Erythroblast (primary cell): ENCODE data around the gene PGGT1B.
"Not testable (repeated sequence)": the region's sequence is repeated elsewhere in the genome, so short reads cannot be mapped to it uniquely, and the experiment has no call there.

Experiments used
- DNase-seq, 2 experiments: peaks; one replicate each; lab custom pipeline; 2025; lab: John Stamatoyannopoulos, UW
- GATA1 ChIP-seq: IDR thresholded peaks from 2 replicates; pipeline ENCODE4 v1.6.1; 2011; ENCODE audit warnings: low read depth, mild to moderate bottlenecking, control low read depth, low read length, moderate library complexity
- POLR2A ChIP-seq: IDR thresholded peaks from 2 replicates; pipeline ENCODE4 v1.6.1; 2011; ENCODE audit warnings: mild to moderate bottlenecking, low read length

The PGGT1B gene

DNA sequence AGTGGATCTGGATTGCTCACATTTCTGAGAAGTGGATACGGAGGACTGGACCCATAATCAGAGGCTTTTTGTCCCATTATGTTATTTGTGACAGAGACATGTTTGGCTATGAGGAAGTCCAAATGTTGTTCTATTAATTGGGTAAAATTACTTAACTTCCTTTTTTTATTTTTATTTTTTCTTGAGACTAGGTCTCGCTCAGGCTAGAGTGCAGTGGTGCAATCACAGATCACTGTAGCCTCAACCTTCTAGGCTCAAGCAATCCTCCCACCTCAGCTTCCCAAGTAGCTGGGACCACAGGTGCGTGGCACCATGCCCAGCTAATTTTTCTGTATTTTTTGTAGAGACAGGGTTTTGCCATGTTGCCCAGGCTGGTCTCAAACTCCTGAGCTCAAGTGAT is 11.9 kb upstream of the PGGT1B start:
- DNase-seq, result no peak
- TF ChIP-seq GATA1 (no peak), POLR2A (no peak)

DNA sequence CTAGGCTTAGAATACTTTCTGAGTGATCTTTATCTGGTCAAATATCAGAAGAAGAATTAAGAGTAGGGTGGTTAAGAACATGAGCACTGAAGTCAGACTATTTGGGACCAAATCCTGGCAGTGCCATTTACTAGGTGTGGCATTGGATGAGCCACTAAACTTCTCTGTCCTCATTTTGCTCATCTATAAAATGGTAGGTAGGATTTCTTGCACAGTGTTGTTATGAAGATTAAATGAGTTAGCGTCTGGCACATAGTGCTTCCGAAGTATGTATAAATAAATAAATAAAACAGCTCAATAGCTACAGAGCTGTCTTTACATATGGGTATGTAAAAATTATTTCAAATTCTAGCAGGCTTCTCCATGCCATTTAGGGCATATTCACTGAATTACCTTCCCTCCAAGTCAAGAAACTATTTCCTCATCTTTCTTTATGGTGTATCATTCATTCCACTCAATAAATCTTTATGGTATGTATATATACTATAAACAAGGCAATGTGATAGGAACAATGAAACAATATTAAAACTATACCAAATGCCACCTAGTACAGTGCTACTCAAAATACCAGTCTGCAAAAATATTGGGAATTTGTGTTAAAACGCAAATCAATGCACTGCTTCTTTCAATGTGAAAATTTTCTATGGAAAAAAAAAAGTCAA is 9.8 kb upstream of the PGGT1B start:
- TF ChIP-seq GATA1, result no peak
- TF ChIP-seq POLR2A, result no peak
- DNase-seq, result no peak

- no peak for TF ChIP-seq GATA1
- TF ChIP-seq POLR2A, result no peak
- no peak for DNase-seq
Observed at GRCh38 chr5:115271295-115272050, 8.8 kb upstream of the PGGT1B start.

- TF ChIP-seq POLR2A, result no peak
- TF ChIP-seq GATA1, result no peak
- no peak for DNase-seq
Observed at GRCh38 chr5:115267617-115268016, 4.9 kb upstream of the PGGT1B start.

DNA sequence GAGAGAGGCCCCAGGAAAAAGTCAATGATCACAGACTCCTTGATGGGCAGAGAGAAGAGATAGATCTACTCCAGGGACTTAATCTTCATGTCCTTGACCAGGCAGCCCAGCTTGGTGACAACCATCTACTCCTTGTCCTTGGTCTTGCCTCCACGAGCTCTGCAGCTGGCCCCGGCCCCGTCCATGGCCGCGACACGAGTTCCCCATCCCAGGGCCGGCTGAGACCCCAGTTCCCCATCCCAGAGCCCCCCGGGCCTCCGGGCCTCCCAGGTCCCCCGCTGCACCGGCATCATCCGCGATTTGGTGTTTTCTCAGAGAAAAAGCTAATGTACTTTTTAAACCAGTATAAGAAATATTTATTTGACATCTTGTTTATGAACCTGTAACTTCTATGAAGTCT is 2.5 kb upstream of the PGGT1B start:
- no peak for TF ChIP-seq GATA1
- no peak for TF ChIP-seq POLR2A
- no peak for DNase-seq

DNA sequence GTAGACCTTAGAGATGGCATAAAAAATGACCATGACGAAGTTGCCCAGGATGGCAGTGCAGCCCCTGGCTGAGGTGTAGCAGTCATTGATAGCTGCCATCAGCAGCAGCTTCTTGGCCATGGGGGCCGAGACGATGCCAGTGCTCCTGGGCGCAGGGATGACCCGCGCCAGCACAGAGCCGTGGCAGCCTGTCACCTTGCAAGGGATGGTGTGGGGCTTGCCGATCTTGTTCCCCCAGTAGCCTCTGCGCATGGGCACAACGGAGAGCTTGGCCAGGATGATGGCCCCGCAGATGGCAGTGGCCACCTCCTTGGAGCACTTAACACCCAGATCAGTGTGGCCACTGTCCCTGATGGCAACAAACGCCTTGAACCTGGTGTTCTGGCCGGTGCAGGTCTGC is 2.1 kb upstream of the PGGT1B start:
- no peak for DNase-seq
- TF ChIP-seq POLR2A, result no peak

DNA sequence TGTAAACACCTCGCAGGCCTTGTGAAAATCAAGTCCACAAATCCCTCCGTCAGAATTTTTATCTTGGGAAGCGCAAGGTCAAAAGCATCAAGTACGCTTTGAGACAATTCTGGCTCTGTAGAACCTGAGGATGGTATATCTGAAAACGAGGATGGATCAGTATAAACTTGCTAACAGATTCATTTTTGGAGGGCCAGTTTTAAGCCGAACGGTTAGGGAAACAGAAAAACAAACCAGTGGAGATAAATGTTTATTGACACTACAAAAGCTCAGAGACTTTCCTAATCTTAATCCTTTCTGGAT is 352 bp upstream of the PGGT1B start:
- no peak for DNase-seq
- TF ChIP-seq POLR2A (no peak), GATA1 (no peak)

GRCh38 chr5:115262011-115262320 is 711 bp downstream of the PGGT1B start:
- TF ChIP-seq POLR2A (no peak), GATA1 (no peak)
- peak; percentile 58 to 65 for DNase-seq

DNA sequence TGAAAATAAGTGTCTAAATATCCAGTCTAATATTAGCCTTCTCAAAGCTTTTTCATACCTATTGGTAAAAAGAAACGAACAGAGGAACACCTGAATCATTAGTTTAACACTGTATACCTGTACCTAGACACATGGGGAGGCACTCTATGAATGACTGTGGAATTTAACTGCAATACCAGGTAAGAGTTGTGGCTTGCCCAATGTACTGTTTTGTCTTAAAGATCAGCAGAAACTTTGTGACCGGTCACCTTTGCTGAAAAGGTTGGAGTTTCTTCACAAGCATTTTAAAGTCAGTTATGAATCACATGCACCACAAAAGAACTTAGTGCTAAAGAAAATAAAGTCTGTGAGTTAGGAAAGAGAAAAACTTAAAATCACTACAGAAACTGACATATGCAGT is 2.4 kb downstream of the PGGT1B start:
- TF ChIP-seq POLR2A (no peak), GATA1 (no peak)
- DNase-seq, result no peak

GRCh38 chr5:115257981-115258380 is 4.7 kb downstream of the PGGT1B start:
- DNase-seq, result no peak
- TF ChIP-seq POLR2A (no peak), GATA1 (no peak)

DNA sequence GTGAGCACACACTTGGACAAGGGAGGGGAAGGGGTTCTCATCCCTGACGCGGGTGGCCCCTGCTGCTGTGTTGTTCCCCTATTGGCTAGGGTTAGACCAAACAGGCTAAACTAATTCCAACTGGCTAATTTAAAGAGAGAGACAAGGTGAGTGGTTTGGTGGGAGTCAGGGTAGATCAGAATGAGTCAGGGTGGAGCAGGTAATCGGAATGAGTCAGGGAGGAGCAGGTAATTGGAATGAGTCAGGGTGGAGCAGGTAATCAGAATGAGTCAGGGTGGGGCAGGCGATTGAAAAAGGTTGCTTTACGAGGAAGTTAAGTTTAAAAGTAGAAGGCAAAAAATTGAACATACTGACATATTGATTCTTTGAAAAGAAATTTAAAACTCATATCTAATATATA is 13.3 kb downstream of the PGGT1B start:
- not testable (repeated sequence) for DNase-seq

DNA sequence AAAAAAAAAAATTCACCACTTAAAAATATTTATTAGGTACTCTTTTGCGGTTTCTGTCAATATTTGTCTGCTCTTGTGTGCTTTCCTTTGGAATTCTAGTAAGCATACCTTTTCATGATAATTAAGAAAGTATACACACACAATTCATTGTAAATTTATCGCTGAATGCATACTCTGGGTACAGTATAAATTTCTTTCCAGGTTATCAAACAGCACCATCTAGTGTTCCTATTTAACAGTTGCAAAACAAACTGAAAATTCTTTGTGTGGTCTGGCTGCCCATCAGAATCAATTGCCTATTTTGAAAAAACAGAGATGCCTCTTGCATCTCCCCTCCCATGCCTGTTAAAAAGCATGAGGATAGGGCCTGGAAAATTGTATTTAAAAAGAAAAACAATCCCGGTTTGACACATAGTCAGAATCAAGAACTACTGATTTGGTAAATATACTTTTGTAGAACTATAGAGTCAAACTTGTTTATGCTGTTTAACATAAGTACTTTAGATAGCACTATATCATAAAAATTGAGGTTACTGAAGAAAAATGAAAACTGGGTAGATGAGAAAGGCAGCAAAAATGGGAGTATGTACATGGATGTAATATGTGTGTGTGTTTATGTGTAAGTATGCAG is 16.2 kb downstream of the PGGT1B start:
- peak; percentile 46 to 61 for DNase-seq
- TF ChIP-seq POLR2A (no peak), GATA1 (no peak)

DNA sequence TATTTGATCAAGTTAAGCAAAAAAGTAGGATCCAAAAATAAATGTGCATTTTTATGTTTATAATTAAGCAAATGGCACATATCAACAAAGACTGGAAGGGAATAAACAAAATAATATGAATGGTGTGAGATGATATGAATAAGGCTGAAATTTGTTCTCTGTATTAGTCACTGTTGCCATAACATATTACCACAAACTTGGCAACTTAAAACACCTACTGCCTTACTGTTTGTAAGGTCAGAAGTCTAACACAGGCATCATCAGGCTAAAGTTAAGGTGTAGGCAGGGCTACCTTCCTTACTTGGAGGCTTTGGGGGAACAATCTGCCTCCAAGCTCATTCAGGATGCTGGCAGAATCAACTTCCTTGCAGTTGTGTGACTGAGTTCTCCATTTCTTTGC is 19.3 kb downstream of the PGGT1B start:
- TF ChIP-seq POLR2A (no peak), GATA1 (no peak)
- DNase-seq, result no peak

GRCh38 chr5:115241881-115242642 is 20.6 kb downstream of the PGGT1B start:
- TF ChIP-seq GATA1, result no peak
- no peak for TF ChIP-seq POLR2A
- no peak for DNase-seq
